Skin epidermis (tissue), 12 donors: ENCODE data around the gene PLCXD3.
"Not testable (repeated sequence)": the region's sequence is repeated elsewhere in the genome, so short reads cannot be mapped to it uniquely, and the experiment has no call there.

ENCODE experiments used
- H3K27ac ChIP-seq, 21 experiments: fragments of 200-600 bp; sonication (generic) in 11 of 21; one replicate each; pipeline ENCODE4 v1.5.0; 2020; ENCODE audit warnings: mild to moderate bottlenecking in 3 of 21, inconsistent platforms in 2 of 21, moderate library complexity in 2 of 21
- H3K4me3 ChIP-seq, 7 experiments: fragments of 200-600 bp; sonication (generic) in 2 of 7; one replicate each; pipeline ENCODE4 v1.5.0; 2020; ENCODE audit warnings: inconsistent platforms in 2 of 7, mild to moderate bottlenecking in 2 of 7, moderate library complexity in 1 of 7

Gene PLCXD3

DNA sequence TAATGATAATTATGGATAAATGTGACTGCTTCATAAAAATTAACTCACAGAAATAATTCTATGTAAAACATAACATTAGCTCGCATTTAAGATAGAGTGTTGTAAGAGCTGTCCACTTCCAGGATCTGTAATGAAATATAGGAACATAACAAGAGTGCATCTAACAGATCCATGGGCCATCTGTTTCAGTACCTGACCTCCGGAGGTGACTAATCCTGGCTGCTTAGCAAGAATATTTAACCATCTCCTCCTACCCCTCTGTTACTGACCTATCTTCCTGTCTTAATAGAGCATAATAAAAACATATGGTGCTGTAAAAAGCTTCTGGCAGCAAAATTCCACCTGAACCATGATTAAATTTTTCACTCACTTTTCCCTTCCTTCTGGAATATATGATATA lies 7.1 kb downstream of the PLCXD3 start:
- H3K4me3 ChIP-seq: no peak overlapping the region
- H3K27ac ChIP-seq: no peak overlapping the region

DNA sequence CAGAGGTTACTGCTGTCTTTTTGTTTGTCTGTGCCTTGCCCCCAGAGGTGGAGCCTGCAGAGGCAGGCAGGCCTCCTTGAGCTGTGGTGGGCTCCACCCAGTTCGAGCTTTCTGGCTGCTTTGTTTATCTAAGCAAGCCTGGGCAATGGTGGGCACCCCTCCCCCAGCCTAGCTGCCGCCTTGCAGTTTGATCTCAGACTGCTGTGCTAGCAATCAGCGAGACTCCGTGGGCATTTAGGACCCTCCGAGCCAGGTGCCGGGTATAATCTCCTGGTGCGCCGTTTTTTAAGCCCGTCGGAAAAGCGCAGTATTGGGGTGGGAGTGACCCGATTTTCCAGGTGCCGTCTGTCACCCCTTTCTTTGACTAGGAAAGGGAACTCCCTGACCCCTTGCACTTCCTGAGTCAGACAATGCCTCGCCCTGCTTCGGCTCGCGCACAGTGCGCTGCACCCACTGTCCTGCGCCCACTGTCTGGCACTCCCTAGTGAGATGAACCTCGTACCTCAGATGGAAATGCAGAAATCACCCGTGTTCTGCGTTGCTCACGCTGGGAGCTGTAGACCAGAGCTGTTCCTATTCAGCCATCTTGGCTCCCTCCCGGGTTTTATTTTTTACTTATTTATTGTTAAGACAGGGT lies 16.8 kb downstream of the PLCXD3 start:
- not testable (repeated sequence) for H3K4me3 ChIP-seq, H3K27ac ChIP-seq

DNA sequence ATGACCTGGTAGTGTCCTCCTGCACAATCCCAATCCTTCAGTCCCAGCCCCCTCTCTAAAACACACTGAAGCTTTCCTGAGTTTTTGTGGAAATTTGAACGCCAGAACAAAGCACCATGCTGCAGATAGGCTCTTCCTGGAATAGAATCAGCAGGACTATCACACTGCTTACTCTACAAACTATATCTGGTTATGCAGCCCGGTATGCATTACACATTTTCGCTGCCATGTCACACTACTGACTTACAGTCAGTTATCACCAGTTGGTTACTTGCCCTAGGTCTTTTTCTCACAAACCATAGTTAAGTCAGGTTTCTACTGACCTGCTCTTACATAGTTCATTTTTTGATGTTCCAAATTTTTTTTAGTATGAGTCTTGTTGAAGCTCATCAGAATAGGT lies 24.9 kb downstream of the PLCXD3 start:
- H3K27ac ChIP-seq: no peak overlapping the region

DNA sequence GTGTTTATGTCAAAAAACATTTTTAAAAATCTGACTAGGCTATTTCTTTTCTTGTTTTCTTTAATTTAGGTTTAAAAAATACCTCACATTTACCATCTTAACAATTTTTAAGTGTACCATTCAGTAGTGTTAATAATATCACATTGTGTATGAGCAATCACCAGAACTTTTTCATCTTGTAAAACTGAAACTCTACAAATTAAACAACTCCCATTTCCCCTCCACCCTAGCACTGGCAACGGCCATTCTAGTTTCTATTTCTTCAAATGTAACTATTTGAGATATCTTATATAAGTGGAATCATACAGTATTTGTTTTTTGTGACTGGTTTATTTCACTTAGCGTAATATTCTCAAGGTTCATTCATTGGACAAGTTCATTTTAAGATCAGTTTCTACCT lies 27.7 kb downstream of the PLCXD3 start:
- no peak overlapping the region for H3K4me3 ChIP-seq
- no peak overlapping the region for H3K27ac ChIP-seq

More for the DNA sequence above, 24.9 kb downstream of the PLCXD3 start:
- no peak overlapping the region for H3K4me3 ChIP-seq

DNA sequence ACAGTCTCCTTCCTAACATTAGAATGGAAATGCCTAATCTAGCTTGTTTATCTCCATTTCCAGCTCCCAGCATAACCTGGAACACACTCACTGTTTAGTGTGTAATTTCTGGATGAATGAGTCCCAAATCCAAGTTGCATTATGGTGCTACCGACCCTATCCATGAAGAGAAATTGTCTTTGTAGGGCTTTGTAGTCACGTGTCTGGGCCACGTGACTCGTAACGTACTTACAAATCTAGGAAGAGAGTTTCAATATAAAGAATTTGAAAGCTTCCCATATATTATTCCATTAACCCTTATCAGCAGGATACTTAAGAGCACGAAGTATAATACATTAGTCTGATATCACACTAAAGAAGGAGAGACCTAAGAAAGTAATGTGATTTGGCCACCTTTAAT lies 28.2 kb downstream of the PLCXD3 start:
- no peak overlapping the region for H3K4me3 ChIP-seq
- H3K27ac ChIP-seq: no peak overlapping the region

DNA sequence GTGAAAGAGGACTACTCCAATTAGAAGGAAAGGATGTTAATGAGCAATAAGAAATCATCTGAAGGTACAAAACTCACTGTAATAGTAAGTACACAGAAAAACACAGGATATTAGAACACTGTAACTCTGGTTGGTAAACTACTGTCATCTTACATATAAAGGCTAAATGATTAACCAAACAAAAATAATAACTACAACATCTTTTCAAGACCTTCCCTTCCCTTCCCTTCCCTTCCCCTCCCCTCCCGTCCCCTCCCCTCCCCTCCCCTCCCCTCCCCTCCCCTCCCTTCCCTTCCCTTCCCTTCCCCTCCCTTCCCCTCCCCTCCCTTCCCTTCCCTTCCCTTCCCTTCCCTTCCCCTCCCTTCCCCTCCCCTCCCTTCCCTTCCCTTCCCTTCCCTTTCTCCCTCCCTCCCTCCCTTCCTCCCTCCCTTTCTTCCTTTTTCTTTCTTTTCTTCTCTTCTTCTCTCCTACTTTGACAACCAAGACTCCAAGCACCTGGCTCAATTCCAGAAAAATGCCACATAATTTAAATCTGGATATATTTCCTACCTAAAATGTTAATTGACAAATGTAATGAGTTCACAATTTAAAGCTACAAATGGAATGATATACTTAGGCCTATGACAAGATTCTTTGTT lies 38.7 kb downstream of the PLCXD3 start:
- H3K27ac ChIP-seq, H3K4me3 ChIP-seq: not testable (repeated sequence)

DNA sequence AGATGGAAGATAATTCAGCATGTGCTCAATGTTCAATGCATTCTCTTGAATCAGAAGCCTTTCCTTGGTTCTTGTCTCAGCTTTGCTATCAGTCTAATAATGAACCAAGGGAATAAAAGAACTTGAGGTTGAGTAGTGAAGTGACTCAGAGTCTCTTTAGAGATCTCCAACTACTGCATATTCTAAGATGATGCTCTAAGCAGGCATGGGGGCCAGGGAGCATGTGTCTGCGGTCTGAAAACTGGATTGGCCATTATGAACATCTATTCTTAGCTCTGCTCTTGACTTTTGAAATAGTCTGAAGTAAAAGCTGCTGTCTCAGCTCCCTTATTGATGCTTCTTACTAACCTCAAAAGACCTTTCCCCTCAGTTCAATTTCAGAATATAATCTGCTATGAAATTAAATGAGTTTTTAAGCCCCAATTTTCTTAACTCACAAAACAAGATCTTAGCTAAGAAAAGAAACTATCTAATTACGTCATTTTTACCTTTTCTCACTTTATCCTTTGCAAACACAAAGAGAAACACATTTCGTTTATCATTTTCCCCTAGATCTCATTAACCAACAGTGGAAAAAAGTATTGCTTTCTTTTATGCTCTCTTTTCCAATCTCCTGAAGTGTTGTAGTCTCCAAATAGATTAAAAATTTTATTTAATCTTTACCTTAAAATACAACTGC lies 44.8 kb downstream of the PLCXD3 start:
- Histone ChIP-seq H3K27ac (no peak overlapping the region), H3K4me3 (no peak overlapping the region)

DNA sequence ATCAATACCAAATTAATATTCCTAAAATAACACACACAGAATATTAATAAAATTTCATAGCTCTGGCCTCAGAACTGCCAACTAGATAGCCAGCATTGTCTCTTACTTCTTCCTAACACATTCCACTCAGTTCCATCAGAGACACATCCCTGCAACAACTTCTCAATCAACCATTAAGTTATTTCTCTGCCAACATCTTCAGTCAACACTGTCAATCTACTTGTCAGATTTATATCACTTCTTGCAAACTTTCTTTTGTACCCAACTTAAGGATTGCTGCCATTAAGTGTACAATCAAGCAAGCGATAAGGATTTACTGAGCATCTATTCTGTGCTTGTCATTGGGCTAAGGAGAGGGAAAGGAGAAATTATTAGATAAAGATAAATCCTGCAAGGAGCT lies 50.8 kb downstream of the PLCXD3 start:
- Histone ChIP-seq H3K4me3 (no peak overlapping the region), H3K27ac (no peak overlapping the region)

DNA sequence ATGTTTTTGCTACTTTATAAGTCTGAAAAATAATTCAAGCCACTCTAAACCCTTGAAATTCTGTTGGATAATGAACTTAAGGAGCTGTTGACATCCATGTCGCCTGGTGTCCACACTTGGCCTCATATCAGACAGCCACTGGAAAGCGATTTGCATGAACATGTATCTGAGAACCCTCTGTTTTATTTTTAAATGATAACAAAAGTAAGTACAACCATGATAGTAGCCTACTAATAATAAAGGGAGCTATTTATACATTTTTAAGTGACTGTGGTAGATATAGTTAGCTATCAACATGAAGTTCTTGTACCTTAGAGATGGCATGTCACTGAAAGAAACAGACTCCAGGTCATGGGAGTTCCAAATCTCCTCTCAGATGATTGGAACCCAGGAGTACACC lies 53.3 kb downstream of the PLCXD3 start:
- H3K27ac ChIP-seq: no peak overlapping the region
- H3K4me3 ChIP-seq: no peak overlapping the region

DNA sequence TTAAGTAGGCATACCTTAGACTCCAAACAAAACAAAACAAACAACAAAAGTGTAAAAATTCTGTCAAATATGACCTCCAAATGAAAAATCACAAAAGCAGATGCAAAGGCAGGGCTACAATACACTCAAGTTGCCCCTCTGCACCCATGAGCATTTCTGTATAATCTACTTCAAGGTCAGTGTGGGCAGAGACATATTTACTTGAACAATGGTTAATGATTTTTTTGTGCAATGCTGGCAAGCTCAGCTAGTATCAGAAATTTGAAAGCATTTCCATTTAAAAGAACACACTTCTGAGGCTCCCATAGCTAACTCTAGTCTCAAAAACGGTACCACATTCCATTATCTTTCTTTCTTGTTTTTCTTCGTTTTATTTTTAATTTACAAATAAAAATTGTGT lies 57.9 kb downstream of the PLCXD3 start:
- no peak overlapping the region for H3K27ac ChIP-seq
- no peak overlapping the region for H3K4me3 ChIP-seq

DNA sequence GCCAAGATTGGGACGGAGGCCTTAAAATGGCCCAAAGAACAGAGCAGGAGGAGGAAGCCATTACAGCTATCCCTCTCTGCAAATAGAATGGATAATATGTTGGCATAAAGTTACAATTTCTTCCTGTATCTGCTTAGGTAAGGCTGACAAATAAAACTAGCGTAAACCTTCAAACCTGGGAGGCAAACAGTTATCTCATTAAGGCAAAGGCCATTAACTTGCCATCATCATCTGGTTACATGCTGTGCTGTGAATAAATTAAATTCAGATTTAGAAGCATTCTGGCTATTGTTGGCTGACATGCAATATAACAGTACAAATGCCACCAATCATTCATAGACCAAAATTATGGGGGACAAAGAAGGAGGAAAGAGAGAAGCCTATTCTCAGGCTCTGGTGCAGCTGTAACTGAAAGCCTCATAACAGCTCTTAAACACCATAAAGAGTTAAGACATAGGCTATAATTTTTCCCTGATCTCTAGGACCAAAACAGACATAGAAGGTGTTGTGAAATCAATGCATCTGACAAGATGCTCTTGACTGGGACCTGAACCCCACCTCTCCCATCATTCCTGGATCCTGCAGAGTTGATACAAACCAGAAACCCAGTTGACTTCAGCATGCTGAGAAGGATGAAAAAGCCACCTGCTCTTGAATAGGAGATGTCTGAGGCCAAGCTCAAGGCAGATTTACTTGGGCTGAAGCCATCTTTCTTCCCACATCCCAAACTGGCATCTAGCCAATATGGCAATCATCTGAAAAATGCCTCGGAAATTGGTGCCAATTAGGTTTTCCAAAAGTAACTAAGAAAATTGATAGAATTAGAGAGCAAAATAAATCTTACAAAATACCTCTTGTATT lies 62.5 kb downstream of the PLCXD3 start:
- Histone ChIP-seq H3K4me3 (no peak overlapping the region), H3K27ac (no peak overlapping the region)

DNA sequence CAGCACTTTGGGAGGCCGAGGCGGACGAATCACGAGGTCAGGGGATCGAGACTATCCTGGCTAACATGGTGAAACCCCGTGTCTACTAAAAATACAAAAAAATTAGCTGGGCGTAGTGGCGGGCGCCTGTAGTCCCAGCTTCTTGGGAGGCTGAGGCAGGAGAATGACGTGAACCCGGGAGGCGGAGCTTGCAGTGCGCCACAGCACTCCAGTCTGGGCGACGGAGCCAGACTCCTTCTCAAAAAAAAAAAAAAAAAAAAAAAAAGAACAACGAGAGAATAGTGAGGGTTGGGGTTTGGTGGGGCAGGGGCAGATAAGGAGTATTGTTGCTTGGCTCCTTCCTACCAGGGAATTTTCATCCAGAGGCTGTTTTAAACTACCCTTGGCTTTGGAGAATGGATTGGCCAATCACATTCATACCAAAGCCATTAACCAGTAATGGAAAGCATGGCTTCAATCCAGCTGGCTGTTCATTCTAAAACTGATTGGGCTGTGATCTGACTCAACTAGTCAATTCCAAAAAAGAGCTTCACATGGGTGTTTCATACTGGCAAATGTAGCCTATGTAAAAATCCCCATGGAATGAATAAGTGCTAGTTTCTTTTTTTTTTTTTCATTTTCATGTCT lies 64.4 kb downstream of the PLCXD3 start:
- Histone ChIP-seq H3K27ac (no peak overlapping the region), H3K4me3 (no peak overlapping the region)

DNA sequence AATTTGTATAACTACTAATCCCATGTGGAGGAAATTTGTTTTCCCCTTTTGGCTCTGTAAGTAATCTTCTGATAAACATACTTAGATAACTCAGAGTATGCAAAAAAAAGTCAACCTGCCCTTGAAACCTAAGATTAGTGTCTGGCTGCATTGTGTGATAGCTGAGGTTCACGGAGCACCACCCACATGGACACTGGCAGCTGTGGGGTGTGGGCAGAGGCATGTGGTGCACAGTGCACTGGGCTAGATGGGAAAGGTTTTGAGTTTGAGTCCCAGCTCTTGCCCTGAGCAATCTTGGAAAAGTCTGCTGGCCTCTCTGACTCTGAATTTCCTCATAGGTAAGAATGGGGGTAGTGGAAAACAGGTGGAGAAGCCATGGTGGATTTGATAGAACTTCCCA lies 75.1 kb downstream of the PLCXD3 start:
- no peak overlapping the region for H3K4me3 ChIP-seq
- no peak overlapping the region for H3K27ac ChIP-seq

DNA sequence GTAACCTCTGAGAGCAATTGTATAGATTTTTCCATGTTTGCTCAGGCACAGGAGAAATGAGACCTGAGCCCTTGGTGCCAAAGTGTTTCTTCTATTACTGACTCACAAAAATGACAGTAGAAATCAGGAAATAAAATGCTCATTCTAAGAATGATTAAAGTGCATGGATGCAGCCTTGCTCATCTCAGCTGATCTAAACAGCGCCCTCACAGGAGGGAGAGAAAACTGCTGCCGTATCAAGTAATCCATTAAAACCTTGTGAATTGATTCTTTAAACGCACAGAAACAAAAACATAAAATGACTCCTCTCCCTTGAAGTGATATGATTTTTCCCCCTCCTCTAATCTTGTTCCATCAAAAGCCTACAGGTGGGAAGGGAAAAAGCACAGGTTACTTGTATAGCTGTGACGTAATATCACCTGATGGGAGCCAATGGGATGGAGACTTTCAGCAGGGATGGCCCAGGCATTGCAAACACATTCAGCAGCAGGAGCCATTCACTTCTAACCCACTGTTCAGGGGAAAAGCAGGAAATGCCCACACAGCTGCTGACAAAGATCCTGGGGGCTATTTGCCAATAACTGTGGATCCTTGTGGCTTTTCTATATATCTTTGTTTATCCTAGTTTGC lies 76.7 kb downstream of the PLCXD3 start:
- no peak overlapping the region for H3K27ac ChIP-seq
- no peak overlapping the region for H3K4me3 ChIP-seq

DNA sequence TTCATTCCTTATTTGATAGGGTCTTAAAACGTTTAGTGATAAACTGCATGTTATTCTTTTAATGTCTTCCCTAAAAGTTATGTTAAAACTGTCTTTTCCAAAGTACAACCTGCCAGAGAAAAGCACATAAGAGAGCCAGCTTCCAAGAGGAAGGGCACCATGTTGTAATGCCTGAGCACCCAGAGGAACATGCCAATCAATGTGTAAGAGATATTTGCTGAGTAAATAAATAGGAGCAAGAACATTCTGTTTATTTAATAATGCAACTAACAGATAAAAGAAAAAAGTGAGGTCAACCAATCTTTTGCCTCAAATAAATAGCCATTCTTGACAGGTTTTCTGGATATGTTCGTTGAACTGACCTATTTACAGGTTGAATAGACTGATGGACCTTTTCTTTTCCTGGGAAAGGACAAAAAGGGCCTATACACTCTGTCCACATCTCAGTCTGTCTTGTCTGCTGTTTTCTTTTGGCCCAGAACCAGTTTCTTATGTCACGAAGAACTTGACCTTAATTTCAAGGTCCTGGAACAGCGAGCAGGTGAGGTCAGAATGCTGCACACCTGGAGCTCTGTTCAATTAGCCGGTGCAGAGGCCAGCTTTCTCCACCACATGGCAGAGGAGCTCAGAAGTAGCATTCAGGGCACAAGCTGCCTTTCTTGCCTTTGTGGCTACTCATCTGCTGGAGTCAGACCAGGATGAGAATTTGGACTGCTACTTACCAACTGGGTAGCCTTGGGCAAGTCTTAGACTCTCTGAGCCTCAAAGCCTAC lies 77.7 kb downstream of the PLCXD3 start:
- no peak overlapping the region for H3K27ac ChIP-seq
- no peak overlapping the region for H3K4me3 ChIP-seq

DNA sequence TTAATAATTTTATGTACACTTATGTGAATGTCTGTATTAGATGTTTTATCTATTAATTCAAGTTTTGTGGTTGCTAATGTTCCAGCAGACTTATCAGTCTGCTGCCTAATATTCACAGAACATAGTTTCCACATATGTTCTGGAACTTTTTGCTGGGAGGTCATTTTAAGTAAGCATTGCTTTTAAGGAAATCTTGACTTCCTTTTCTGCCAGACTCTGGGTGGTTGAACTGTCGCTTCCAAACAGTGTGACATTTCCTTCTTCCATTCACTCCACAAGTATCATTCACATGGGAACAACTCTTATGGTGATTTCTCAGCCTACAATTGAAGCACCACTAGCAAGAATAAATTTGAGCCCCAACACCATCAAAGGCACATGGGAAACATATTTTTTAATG lies 82.9 kb downstream of the PLCXD3 start:
- no peak overlapping the region for H3K27ac ChIP-seq
- H3K4me3 ChIP-seq: no peak overlapping the region

DNA sequence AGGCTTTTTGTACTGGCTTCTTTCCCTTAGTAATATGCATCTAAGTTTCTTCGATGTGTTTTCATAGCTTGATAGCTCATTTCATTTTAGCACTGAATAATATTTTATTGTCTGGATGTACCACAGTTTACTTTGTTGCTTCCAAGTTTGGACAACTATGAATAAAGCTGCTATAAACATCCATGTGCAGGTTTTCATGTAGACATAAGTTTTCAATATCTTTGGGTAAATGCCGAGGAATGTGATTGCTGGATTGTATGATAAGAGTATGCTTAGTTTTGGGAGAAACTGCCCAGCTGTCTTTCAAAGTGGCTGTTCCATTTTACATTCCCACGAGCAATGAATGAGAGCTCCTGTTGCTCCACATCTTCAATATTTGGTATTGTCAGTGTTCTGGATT lies 84.7 kb downstream of the PLCXD3 start:
- no peak overlapping the region for H3K27ac ChIP-seq
- no peak overlapping the region for H3K4me3 ChIP-seq

DNA sequence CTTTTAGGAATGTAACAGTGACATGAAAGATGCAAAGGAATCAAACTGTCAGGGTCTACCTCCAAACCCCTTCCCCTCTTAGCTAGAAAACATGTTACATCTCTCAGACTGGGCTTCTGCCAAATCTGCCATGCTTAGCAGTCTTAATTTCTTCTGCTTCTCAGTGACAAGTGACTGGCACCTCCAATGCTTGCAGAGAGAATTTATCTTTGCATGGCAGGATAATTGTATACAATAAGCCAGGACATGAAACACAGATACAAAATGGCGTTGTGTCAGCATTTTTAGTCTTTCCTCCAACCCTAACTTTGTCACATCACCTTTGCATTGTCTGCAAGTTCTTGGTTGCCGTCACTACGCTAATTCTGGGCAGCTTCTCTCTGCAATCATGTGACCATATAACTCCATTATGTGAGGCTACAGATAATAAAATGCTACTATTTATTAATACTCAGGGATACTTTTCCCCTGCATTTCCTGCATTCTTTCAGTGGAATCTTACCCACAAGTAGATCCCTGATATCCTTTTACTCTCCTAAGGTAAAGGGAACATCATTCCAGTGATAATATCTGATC lies 89.8 kb downstream of the PLCXD3 start:
- no peak overlapping the region for H3K27ac ChIP-seq
- no peak overlapping the region for H3K4me3 ChIP-seq
